Heart left ventricle (tissue), 16 donors: Measurements from ENCODE around the gene ARHGAP26. TPM values are rescaled to one million over a fixed set of nuclear protein-coding genes. Genes with fewer than 3 reads are reported as not detected.

Experiments
- ATAC-seq, 4 donors: fragments of 200-7000 bp; cut with Tn5 transposase; one replicate each; pipeline ENCODE4 v1.9.1; 2020 to 2022; ENCODE audit warnings: moderate library complexity in 4 of 4, mild to moderate bottlenecking in 3 of 4, moderate number of reproducible peaks in 1 of 4
- DNase-seq, 5 donors: peaks; one replicate each; pipeline ENCODE4 v3.0.0-alpha.2; 2020
- H3K27ac ChIP-seq, 12 donors: fragments of 200-600 bp; sonication (generic) in 4 of 12; one replicate each; pipeline versions ENCODE4 v1.5.0 to v1.8.0; 2016 to 2022; ENCODE audit warnings: mild to moderate bottlenecking in 2 of 12
- H3K27me3 ChIP-seq, 9 donors: fragments of 200-600 bp; sonication (generic) in 2 of 9; one replicate each; pipeline versions ENCODE4 v1.5.1 to v1.8.0; 2016 to 2022; ENCODE audit warnings: mild to moderate bottlenecking in 3 of 9
- H3K36me3 ChIP-seq, 9 donors: fragments of 200-600 bp; sonication (generic) in 2 of 9; one replicate each; pipeline versions ENCODE4 v1.5.0 to v1.8.0; 2018 to 2022; ENCODE audit warnings: mild to moderate bottlenecking in 2 of 9
- H3K4me1 ChIP-seq, 12 donors: fragments of 200-600 bp; sonication (generic) in 4 of 12; one replicate each; pipeline versions ENCODE4 v1.5.0 to v1.8.0; 2016 to 2022; ENCODE audit warnings: mild to moderate bottlenecking in 3 of 12
- H3K4me3 ChIP-seq, 12 donors: fragments of 200-600 bp; sonication (generic) in 4 of 12; one replicate each; pipeline versions ENCODE4 v1.5.0 to v1.8.0; 2017 to 2022; ENCODE audit warnings: mild to moderate bottlenecking in 9 of 12, moderate library complexity in 4 of 12
- H3K9me3 ChIP-seq, 12 donors: fragments of 200-600 bp; sonication (generic) in 4 of 12; one replicate each; pipeline versions ENCODE4 v1.5.0 to v1.8.0; 2016 to 2022; ENCODE audit warnings: mild to moderate bottlenecking in 1 of 12
- POLR2A ChIP-seq, 2 donors: fragments of 450-650 bp; IDR thresholded peaks; one replicate each; pipeline ENCODE4 v1.6.1; 2017; ENCODE audit warnings: antibody characterized with exemption in 2 of 2, mild to moderate bottlenecking in 2 of 2, moderate library complexity in 2 of 2
- WGBS, 4 donors: extraction: QIAGEN DNeasy Blood & Tissue Kit in 2 of 4; methylation state at CpG; one replicate each; pipeline versions ENCODE4 v1.1.5 to v1.1.7; 2013 to 2018; 5-methylcytosine and 5-hydroxymethylcytosine counted together
- intact Hi-C, 10 donors: fragments of 100-400 bp; cut with DNase I; formaldehyde crosslinking; loops; one replicate each; pipeline versions ENCODE4 v1.11.1 to v1.14.2; 2022
- polyA plus RNA-seq, 2 donors: library from polyadenylated mRNA; stranded (reverse); fragments of 200-250 nt; gene quantifications; one replicate each; pipeline ENCODE4 v1.2.3, GENCODE V29; 2013
- total RNA-seq, 9 donors: library from RNA; depleted of rRNA in 2 of 9; stranded (reverse); fragments of >200 nt in 2 of 9; fragmentation: NEBNext Ultra II Directional in 3 of 9; extraction: Animal tissue kit (Norgen Biotek cat#: 25700) in 3 of 9; gene quantifications; one replicate each; pipeline versions ENCODE4 v1.1.0 to v1.2.4, GENCODE V29; 2016 to 2023
- TF ChIP-seq, protein P1 (sequence below), 12 donors: fragments of 200-600 bp; sonication (generic) in 4 of 12; IDR thresholded peaks; one replicate each; pipeline versions ENCODE4 v1.5.0 to v1.8.0; 2018 to 2022; ENCODE audit warnings: antibody characterized with exemption in 12 of 12, mild to moderate bottlenecking in 5 of 12
- donor health status: ischemic (EF 13 %, LVEDD 7.1; RV severe dilation, severe dysfunction).
- donor health status: healthy with polysubstance abuse.
- donor health status: DM: no; HTN: yes; CAD: no.
- donor health status: DM: no; HTN: no; CAD: no.
- donor health status: ischemic (EF 25% LVEDD 6.9; RV normal size, moderate dysfunction).
- donor health status: ischemic (EF 25% LVEDD 5.7; RV mildly dilated, moderate dysfunction).
- donor health status: healthy.
- donor health status: DM: yes; HTN: yes; CAD: no.
- donor health status: ischemic (EF 35%, LVEDD 5.7; RV mildly dilated, moderate dysfunction).
- donor health status: nonischemic (EF 11% LVEDD 7.7; RV severe dilation, severe dysfunction).
- donor health status: DM: yes; HTN: yes; CAD: no.
- donor health status: PGD.
- donor health status: ischemic (EF 29% LVEDD 5.4; RV normal size, mild dysfunction).
- donor health status: nonischemic (EF 23%, LVEDD 6.1; RV moderate dilation, normal function).

Gene ARHGAP26
- total and polyA plus RNA-seq, 11 donors: 11.9 to 52.1 (median 33.7) TPM

DNA sequence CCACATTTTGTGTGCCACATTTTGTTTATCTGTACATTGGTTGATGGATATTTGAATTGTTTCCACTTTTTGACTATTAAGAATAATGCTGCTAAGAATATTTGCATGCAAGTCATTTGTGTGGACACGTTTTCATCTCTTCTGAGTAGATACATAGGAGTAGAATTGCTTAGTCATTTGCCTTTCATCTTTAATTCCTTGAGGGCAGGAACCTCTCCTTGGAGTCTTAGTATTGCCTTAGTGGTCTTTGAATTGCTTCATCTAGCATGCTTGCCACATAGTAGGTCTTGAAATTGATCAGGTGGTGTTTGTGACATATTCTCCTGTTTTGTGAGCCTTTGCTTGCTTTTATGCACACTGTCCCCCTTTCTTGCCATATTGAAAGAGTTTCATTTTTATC is 504.8 kb downstream of the ARHGAP26 start:
- DNase-seq: no peak
- WGBS, 4 donors: 82 to 96% (median 89%) methylated on average over 1 of the region's 1 CpG
- peaks cover 0 to 23% (median 14%) of the 10 kb centered on the region in 9 donors for H3K36me3 ChIP-seq
- peaks cover 0 to 4% (median 0%) of the 10 kb centered on the region in 12 donors for H3K4me1 ChIP-seq
- H3K9me3 ChIP-seq: peaks cover 0 to 7% (median 0%) of the 10 kb centered on the region in 12 donors
- H3K27me3 ChIP-seq: no peaks in the 10 kb centered on the region
- no peak overlapping the region for H3K27ac ChIP-seq
- TF ChIP-seq, protein P1, sequence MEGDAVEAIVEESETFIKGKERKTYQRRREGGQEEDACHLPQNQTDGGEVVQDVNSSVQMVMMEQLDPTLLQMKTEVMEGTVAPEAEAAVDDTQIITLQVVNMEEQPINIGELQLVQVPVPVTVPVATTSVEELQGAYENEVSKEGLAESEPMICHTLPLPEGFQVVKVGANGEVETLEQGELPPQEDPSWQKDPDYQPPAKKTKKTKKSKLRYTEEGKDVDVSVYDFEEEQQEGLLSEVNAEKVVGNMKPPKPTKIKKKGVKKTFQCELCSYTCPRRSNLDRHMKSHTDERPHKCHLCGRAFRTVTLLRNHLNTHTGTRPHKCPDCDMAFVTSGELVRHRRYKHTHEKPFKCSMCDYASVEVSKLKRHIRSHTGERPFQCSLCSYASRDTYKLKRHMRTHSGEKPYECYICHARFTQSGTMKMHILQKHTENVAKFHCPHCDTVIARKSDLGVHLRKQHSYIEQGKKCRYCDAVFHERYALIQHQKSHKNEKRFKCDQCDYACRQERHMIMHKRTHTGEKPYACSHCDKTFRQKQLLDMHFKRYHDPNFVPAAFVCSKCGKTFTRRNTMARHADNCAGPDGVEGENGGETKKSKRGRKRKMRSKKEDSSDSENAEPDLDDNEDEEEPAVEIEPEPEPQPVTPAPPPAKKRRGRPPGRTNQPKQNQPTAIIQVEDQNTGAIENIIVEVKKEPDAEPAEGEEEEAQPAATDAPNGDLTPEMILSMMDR (IDR thresholded peaks at IDR 0.05): no peak
- TF ChIP-seq POLR2A (IDR thresholded peaks at IDR 0.05): no peak
- H3K4me3 ChIP-seq: no peak overlapping the region
- intact Hi-C loops: loop anchor here in 1 of 10 donors (10.0 kb wide), 1 partner anchor 50 kb away; no protein-coding TSS in a partner anchor
- ATAC-seq: no peak

DNA sequence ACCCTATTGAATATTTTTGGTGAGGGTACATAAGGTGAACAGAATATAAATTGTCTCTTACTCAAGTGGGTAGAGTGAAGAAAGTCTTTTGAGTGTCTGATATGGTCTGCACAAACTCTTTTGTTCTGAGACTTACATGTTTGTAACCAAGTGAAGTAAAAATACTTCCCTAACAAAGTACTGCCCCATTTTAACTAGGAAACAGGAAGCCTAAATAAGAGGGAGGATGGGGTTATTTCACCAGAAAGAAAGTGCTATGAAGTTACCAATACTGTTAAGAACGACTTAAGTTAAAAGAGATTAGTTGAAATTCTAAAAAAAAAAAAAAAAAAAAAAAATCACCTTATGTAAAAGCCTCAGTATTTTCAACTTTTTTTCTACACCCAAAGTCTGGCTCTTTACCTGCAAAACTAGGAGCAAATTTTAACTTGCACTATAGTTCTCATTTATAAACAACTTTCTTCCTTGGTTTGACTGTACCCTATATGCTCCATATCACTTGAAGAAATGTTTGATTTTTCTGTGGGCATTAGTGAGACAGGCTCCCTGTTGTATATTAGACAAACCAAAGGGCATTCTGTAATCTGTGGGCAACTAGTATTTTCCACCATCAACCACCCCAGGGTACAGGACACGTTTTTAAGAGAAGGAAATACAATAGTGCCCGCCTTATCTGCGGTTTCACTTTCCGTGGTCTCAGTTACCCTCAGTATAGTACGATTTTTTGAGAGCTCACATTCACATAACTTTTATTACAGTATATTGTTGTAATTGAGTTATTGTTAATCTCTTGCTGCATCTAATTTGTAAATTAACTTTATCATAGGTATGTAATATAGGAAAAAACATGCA is 505.6 kb downstream of the ARHGAP26 start:
- peaks cover 0 to 31% (median 22%) of the 10 kb centered on the region in 9 donors for H3K36me3 ChIP-seq
- WGBS, 4 donors: 85 to 89% (median 87%) methylated on average over 6 of the region's 6 CpGs
- no peak overlapping the region for H3K27ac ChIP-seq
- no peak overlapping the region for H3K4me3 ChIP-seq
- no peaks in the 10 kb centered on the region for H3K27me3 ChIP-seq
- H3K9me3 ChIP-seq: no peaks in the 10 kb centered on the region
- ATAC-seq (no peak), DNase-seq (no peak)
- H3K4me1 ChIP-seq: peaks cover 0 to 4% (median 0%) of the 10 kb centered on the region in 12 donors
- intact Hi-C loops: loop anchor here in 1 of 10 donors (10.0 kb wide), 1 partner anchor 51 kb away; no protein-coding TSS in a partner anchor
- no peak for TF ChIP-seq POLR2A (IDR thresholded peaks at IDR 0.05)
- TF ChIP-seq, protein P1 (IDR thresholded peaks at IDR 0.05): no peak

DNA sequence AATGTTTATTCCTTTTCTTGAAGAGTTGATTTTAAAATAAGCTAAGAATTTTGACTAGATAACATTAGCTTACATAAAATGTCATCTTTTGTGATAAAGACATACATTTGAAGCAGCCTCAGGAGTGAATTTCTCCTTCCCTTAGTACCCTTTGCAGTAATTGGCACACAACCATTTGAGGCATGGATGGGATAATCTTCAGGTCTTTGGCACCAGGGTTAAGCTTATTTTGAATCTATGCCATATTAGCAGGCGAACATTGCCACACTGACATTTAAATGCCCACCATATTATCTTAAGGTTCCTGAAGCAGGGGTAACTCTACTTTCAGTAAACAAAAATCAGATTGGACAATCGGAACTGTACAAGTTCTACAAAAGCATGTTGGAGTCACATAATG is 507.4 kb downstream of the ARHGAP26 start:
- no peak for ATAC-seq

More for the DNA sequence above, 507.4 kb downstream of the ARHGAP26 start:
- Histone ChIP-seq H3K27ac (no peak overlapping the region), H3K9me3 (no peaks in the 10 kb centered on the region), H3K36me3 (peaks cover 0 to 49% (median 40%) of the 10 kb centered on the region in 9 donors), H3K4me3 (no peak overlapping the region), H3K27me3 (no peaks in the 10 kb centered on the region), H3K4me1 (peaks cover 0 to 4% (median 0%) of the 10 kb centered on the region in 12 donors)
- no peak for DNase-seq
- TF ChIP-seq POLR2A (IDR thresholded peaks at IDR 0.05): no peak
- TF ChIP-seq, protein P1 (IDR thresholded peaks at IDR 0.05): no peak
- intact Hi-C loops: loop anchor here in 1 of 10 donors (10.0 kb wide), 1 partner anchor 53 kb away; no protein-coding TSS in a partner anchor
- WGBS, 4 donors: 78 to 90% (median 86%) methylated on average over 2 of the region's 2 CpGs

Other genes starting within 250 kb of the ARHGAP26 start
- 10 to 100 TPM; 41.2 to 74.7 (median 50.5) TPM for gene FGF1, start 84.3 kb upstream of the ARHGAP26 start, total RNA-seq
- 10 to 100 TPM in 1 of 2 donors, 1 to 10 TPM in 1; 8.7 to 22.4 TPM for gene FGF1, start 84.3 kb upstream of the ARHGAP26 start, polyA plus RNA-seq